Calu3 (cell line): ENCODE results near the gene NCAM2. TPM values are rescaled to one million over a fixed set of nuclear protein-coding genes. Genes with fewer than 3 reads are reported as not detected.

Experiments
- BruUV-seq: library from RNA; stranded (reverse); fragments of 400-500 nt; replicated peaks from 2 replicates; lab custom pipeline; 2021; lab: Mats Ljungman, UMichigan
- CTCF ChIA-PET: fragments of 300-600 bp; sonication (Branson Sonifier 250); formaldehyde crosslinking; loops from one replicate; lab custom pipeline; 2022; ENCODE audit warnings: antibody characterized with exemption; lab: Charles Lee
- DNase-seq: peaks from one replicate; pipeline ENCODE4 v3.0.0; 2022
- H3K27ac Mint-ChIP-seq: one replicate; pipeline ENCODE4 v1.8.0; 2022; ENCODE audit warnings: mixed read lengths; ENCODE audit not compliant: unreplicated experiment
- H3K27me3 Mint-ChIP-seq: one replicate; pipeline ENCODE4 v1.8.0; 2022; ENCODE audit warnings: mixed read lengths; ENCODE audit not compliant: unreplicated experiment
- H3K36me3 Mint-ChIP-seq: one replicate; pipeline ENCODE4 v1.8.0; 2022; ENCODE audit warnings: mild to moderate bottlenecking, moderate library complexity, mixed read lengths; ENCODE audit not compliant: insufficient read depth, unreplicated experiment
- H3K4me1 Mint-ChIP-seq: one replicate; pipeline ENCODE4 v1.8.0; 2022; ENCODE audit warnings: mild to moderate bottlenecking, low read depth, mixed read lengths; ENCODE audit not compliant: unreplicated experiment
- H3K4me3 Mint-ChIP-seq: one replicate; pipeline ENCODE4 v1.8.0; 2022; ENCODE audit warnings: mild to moderate bottlenecking, low read depth, moderate library complexity, mixed read lengths; ENCODE audit not compliant: unreplicated experiment
- H3K9me3 Mint-ChIP-seq: one replicate; pipeline ENCODE4 v1.8.0; 2022; ENCODE audit warnings: low read depth, mixed read lengths; ENCODE audit not compliant: unreplicated experiment
- CTCF ChIP-seq: fragments of 200-600 bp; IDR thresholded peaks from one replicate; pipeline ENCODE4 v1.8.0; 2022; ENCODE audit warnings: antibody characterized with exemption; ENCODE audit not compliant: unreplicated experiment
- intact Hi-C: fragments of 100-400 bp; cut with micrococcal nuclease; formaldehyde crosslinking; loops from one replicate; pipeline ENCODE4 v1.10.0; 2022; ENCODE audit not compliant: unreplicated experiment
- total RNA-seq: library from RNA; stranded (reverse); gene quantifications from 2 replicates; pipeline ENCODE4 v1.2.3, GENCODE V29; 2022

The NCAM2 gene
- total RNA-seq, 1 experiment from 2014 or later = not detected

- no peak for DNase-seq
- no peak for TF ChIP-seq CTCF
- no peak overlapping the region for H3K27ac Mint-ChIP-seq
- H3K4me3 Mint-ChIP-seq = no peak overlapping the region
- no peaks in the 10 kb centered on the region for H3K27me3 Mint-ChIP-seq
- H3K4me1 Mint-ChIP-seq = no peaks in the 10 kb centered on the region
- CTCF ChIA-PET = no interaction called here
- H3K36me3 Mint-ChIP-seq = no peaks in the 10 kb centered on the region
- peaks cover 2% of the 10 kb centered on the region for H3K9me3 Mint-ChIP-seq
- intact Hi-C loops = no loop called here
- BruUV-seq = no TSS peak
These were observed 53.2 kb downstream of the NCAM2 start for GRCh38 chr21:21051109-21052055.

- CTCF ChIA-PET = no interaction called here
- no peak for DNase-seq
- Mint-ChIP-seq H3K27ac (no peak overlapping the region), H3K27me3 (no peaks in the 10 kb centered on the region), H3K9me3 (peaks cover 2% of the 10 kb centered on the region), H3K36me3 (no peaks in the 10 kb centered on the region), H3K4me1 (no peaks in the 10 kb centered on the region), H3K4me3 (no peak overlapping the region)
- no peak for TF ChIP-seq CTCF
- BruUV-seq = no TSS peak
- intact Hi-C loops = no loop called here
These were observed 54.5 kb downstream of the NCAM2 start for GRCh38 chr21:21052672-21053071.

- no peaks in the 10 kb centered on the region for H3K36me3 Mint-ChIP-seq
- H3K4me3 Mint-ChIP-seq = no peak overlapping the region
- intact Hi-C loops = no loop called here
- CTCF ChIA-PET = no interaction called here
- peaks cover 6% of the 10 kb centered on the region for H3K9me3 Mint-ChIP-seq
- H3K27ac Mint-ChIP-seq = no peak overlapping the region
- H3K4me1 Mint-ChIP-seq = no peaks in the 10 kb centered on the region
- no peak for DNase-seq
- no peak for TF ChIP-seq CTCF
- H3K27me3 Mint-ChIP-seq = no peaks in the 10 kb centered on the region
- no TSS peak for BruUV-seq
These were observed 59.3 kb downstream of the NCAM2 start for GRCh38 chr21:21057349-21058062.

- H3K27ac Mint-ChIP-seq = no peak overlapping the region
- no peaks in the 10 kb centered on the region for H3K4me1 Mint-ChIP-seq
- H3K27me3 Mint-ChIP-seq = no peaks in the 10 kb centered on the region
- no peak overlapping the region for H3K4me3 Mint-ChIP-seq
- H3K9me3 Mint-ChIP-seq = peaks cover 4% of the 10 kb centered on the region
- no peak for TF ChIP-seq CTCF
- H3K36me3 Mint-ChIP-seq = no peaks in the 10 kb centered on the region
- DNase-seq = no peak
- CTCF ChIA-PET = no interaction called here
- intact Hi-C loops = no loop called here
- BruUV-seq = no TSS peak
These were observed 65.6 kb downstream of the NCAM2 start for GRCh38 chr21:21063828-21064227.
